Activated T-cell treated with anti-CD3 and anti-CD28 coated beads for 48 hours (primary cell): Measurements from ENCODE around the gene FZD1.

Experiments
- DNase-seq: peaks from one replicate; pipeline ENCODE4 v3.0.0-alpha.2; 2020; ENCODE audit warnings: low read depth

Gene FZD1

GRCh38 chr7:91264924-91265681, 870 bp downstream of the FZD1 start:
- no peak for DNase-seq

GRCh38 chr7:91265693-91266066, 1.4 kb downstream of the FZD1 start:
- DNase-seq = no peak

- DNase-seq = no peak
Observed at GRCh38 chr7:91266067-91266688, 1.9 kb downstream of the FZD1 start.

DNA sequence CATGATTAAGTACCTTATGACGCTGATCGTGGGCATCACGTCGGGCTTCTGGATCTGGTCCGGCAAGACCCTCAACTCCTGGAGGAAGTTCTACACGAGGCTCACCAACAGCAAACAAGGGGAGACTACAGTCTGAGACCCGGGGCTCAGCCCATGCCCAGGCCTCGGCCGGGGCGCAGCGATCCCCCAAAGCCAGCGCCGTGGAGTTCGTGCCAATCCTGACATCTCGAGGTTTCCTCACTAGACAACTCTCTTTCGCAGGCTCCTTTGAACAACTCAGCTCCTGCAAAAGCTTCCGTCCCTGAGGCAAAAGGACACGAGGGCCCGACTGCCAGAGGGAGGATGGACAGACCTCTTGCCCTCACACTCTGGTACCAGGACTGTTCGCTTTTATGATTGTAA, 2.5 kb downstream of the FZD1 start:
- DNase-seq = no peak

GRCh38 chr7:91267171-91267955, 3.1 kb downstream of the FZD1 start:
- DNase-seq = no peak

DNA sequence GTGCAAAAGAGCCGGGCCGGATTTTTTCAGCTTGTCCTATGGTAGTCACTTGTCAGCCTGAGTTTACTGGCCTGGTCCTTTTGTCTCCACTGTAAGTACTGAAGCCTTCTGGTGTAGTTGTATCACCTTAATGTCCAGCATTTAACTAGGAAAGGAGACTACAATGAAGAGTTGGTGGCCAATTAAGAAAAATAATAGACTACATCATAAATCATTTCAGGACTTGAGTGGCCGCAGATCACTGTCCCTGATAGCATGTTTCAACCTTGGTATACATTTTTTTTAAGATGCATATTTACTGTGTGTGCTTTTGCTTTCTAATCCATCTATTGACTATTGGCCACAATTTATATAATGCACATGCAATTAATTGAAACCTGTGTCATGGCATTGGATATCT, 6.1 kb downstream of the FZD1 start:
- no peak for DNase-seq

GRCh38 chr7:91276909-91277308, 12.7 kb downstream of the FZD1 start:
- no peak for DNase-seq

- DNase-seq = no peak
Observed at GRCh38 chr7:91280185-91280584, 16.0 kb downstream of the FZD1 start.

GRCh38 chr7:91280604-91281003, 16.4 kb downstream of the FZD1 start:
- no peak for DNase-seq

DNA sequence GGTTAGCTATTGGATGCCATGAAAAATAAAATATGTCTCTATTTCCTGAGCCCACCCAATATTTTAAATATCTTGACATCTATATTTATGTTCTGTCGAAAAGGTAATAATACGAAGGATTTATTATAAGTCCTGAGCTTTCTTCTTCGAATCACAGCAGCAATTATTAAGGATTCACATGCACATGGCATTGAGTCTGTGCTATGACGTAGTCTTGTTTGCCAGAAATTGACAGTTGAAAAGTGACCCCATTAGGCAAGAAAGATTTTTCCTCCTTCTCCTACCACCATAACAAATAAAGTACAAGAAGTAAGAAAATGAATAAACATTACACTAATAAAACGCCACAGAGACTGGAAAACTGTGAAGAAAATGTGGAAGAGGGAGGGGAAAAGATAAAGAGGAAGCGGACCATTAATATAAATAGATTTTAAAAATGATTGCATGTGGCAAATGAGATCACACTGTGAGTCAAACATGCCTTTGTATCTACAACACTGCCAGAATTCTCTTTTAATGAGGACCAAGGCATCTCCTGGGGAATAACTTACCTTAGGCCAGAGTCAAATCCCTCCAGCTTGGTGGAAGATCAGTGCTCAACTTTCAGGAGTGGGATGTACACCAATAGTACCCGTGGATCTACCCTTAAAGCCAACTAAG, 21.6 kb downstream of the FZD1 start:
- DNase-seq = no peak

DNA sequence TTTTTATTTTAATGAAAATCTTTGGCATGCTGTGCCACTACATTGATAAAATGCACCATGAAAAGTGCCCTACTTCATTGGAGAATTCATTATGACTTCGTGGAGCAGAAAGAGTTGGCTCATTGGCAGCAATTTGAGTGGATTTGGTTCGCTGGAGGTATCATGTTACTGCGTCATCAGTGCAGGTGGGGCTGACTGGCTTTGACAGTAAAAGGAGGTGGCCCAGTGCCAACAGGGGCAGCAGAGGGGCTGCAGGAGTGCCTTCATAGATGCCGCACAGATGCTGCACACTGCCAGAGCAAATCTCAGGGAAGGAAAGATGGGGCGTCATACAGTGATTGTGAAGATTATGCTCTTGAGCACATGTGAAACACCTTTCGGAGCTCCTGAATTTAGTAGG, 22.2 kb downstream of the FZD1 start:
- DNase-seq = no peak

- no peak for DNase-seq
Observed at GRCh38 chr7:91287371-91288084, 23.3 kb downstream of the FZD1 start.

GRCh38 chr7:91288208-91288824, 24.1 kb downstream of the FZD1 start:
- DNase-seq = no peak

- DNase-seq = no peak
Observed at GRCh38 chr7:91289633-91290254, 25.5 kb downstream of the FZD1 start.

- DNase-seq = no peak
Observed at GRCh38 chr7:91291302-91291701, 27.1 kb downstream of the FZD1 start.

DNA sequence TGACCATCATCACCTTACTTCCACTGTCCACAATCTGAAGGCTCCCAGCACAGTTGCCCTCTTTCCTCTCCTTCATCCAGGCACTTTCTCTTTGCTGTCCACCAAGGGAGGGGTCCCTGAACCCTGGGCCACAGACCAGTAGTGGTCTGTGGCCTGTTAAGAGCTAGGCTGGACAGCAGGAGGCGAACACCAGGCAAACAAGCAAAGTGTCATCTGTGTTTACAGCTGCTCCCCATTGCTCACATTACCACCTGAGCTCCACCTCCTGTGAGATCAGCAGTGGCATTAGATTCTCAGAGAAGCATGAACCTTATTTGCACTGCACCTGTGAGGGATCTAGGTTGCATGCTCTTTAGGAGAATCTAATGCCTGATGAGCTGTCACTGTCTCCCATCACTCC, 27.7 kb downstream of the FZD1 start:
- no peak for DNase-seq

- DNase-seq = no peak
Observed at GRCh38 chr7:91292506-91292905, 28.3 kb downstream of the FZD1 start.

DNA sequence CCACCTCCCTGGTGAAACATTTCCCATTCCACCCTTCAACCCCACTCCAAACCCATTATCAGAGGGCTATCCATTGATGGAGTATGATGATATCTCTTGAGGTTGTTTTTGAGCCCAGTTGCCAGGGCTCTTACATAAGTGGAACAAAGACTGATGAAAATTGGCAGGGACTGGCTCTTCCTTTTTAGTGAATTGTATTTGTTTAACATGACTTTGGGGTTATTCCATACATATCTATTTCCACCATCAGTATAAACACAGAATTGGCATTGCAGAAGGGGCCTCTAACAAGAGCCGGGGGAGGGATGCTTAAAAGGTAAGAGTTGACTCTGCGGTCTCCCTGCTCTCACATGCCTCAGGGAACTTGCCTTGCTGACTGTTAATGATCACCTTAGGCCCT, 28.9 kb downstream of the FZD1 start:
- DNase-seq = no peak

GRCh38 chr7:91293840-91294239, 29.6 kb downstream of the FZD1 start:
- no peak for DNase-seq

GRCh38 chr7:91294639-91295220, 30.5 kb downstream of the FZD1 start:
- DNase-seq = no peak

GRCh38 chr7:91295576-91295975, 31.3 kb downstream of the FZD1 start:
- DNase-seq = no peak
